ENCODE data around the gene ANXA3. TPM values are rescaled to one million over a fixed set of nuclear protein-coding genes. Genes with fewer than 3 reads are reported as not detected.
"Not testable (repeated sequence)": the region's sequence is repeated elsewhere in the genome, so short reads cannot be mapped to it uniquely, and the experiment has no call there.

Gene ANXA3
- total RNA-seq, 2 donors from 2014 or later = 17.9 to 24.0 TPM

- ATAC-seq (ENCODE audit: insufficient number of reproducible peaks, low FRiP score, low read depth) (no peak), DNase-seq (ENCODE audit: low spot score) (no peak)
- Histone ChIP-seq H3K36me3 (no peaks in the 10 kb centered on the region), H3K4me1 (ENCODE audit: control insufficient read depth in 1 of 2, low read depth in 2 of 2) (peaks cover 0 to 6% of the 10 kb centered on the region in 2 donors), H3K9me3 (no peaks in the 10 kb centered on the region), H3K4me3 (no peak overlapping the region), H3K27ac (no peak overlapping the region), H3K27me3 (replicated peaks; ENCODE audit: insufficient read depth) (no peaks in the 10 kb centered on the region)
- no peak for TF ChIP-seq CTCF (IDR thresholded peaks at IDR 0.05)
Measured at GRCh38 chr4:78542373-78542772, 9.2 kb upstream of the ANXA3 start.

GRCh38 chr4:78543424-78544125 lies 8.0 kb upstream of the ANXA3 start:
- DNase-seq (ENCODE audit: low spot score) = no peak
- H3K4me3 ChIP-seq = no peak overlapping the region
- no peak for TF ChIP-seq CTCF (IDR thresholded peaks at IDR 0.05)
- H3K36me3 ChIP-seq = no peaks in the 10 kb centered on the region
- H3K9me3 ChIP-seq = no peaks in the 10 kb centered on the region
- H3K4me1 ChIP-seq (ENCODE audit: control insufficient read depth in 1 of 2, low read depth in 2 of 2) = peaks cover 0 to 6% of the 10 kb centered on the region in 2 donors
- ATAC-seq (ENCODE audit: insufficient number of reproducible peaks, low FRiP score, low read depth) = no peak
- no peaks in the 10 kb centered on the region for H3K27me3 ChIP-seq (replicated peaks; ENCODE audit: insufficient read depth)
- H3K27ac ChIP-seq = no peak overlapping the region

- no peaks in the 10 kb centered on the region for H3K27me3 ChIP-seq (replicated peaks; ENCODE audit: insufficient read depth)
- no peak for TF ChIP-seq CTCF (IDR thresholded peaks at IDR 0.05)
- H3K4me3 ChIP-seq = no peak overlapping the region
- peaks cover 0 to 6% of the 10 kb centered on the region in 2 donors for H3K4me1 ChIP-seq (ENCODE audit: control insufficient read depth in 1 of 2, low read depth in 2 of 2)
- no peaks in the 10 kb centered on the region for H3K9me3 ChIP-seq
- no peak overlapping the region for H3K27ac ChIP-seq
- DNase-seq (ENCODE audit: low spot score) = no peak
- no peaks in the 10 kb centered on the region for H3K36me3 ChIP-seq
- ATAC-seq (ENCODE audit: insufficient number of reproducible peaks, low FRiP score, low read depth) = no peak
Measured at GRCh38 chr4:78544678-78545077, 6.9 kb upstream of the ANXA3 start.

GRCh38 chr4:78545275-78546246 lies 6.0 kb upstream of the ANXA3 start:
- ATAC-seq (ENCODE audit: insufficient number of reproducible peaks, low FRiP score, low read depth) = no peak

GRCh38 chr4:78547899-78548298 lies 3.7 kb upstream of the ANXA3 start:
- not testable (repeated sequence) for H3K27me3 ChIP-seq (replicated peaks; ENCODE audit: insufficient read depth); DNase-seq (ENCODE audit: low spot score); ATAC-seq (ENCODE audit: insufficient number of reproducible peaks, low FRiP score, low read depth); H3K27ac ChIP-seq; H3K9me3 ChIP-seq; H3K4me3 ChIP-seq; H3K36me3 ChIP-seq
- peaks cover 11 to 19% of the 10 kb centered on the region in 2 donors for H3K4me1 ChIP-seq (ENCODE audit: control insufficient read depth in 1 of 2, low read depth in 2 of 2)

More at GRCh38 chr4:78545275-78546246, 6.0 kb upstream of the ANXA3 start:
- Histone ChIP-seq H3K36me3 (no peaks in the 10 kb centered on the region), H3K27ac (no peak overlapping the region), H3K27me3 (replicated peaks; ENCODE audit: insufficient read depth) (no peaks in the 10 kb centered on the region), H3K9me3 (no peaks in the 10 kb centered on the region), H3K4me1 (ENCODE audit: control insufficient read depth in 1 of 2, low read depth in 2 of 2) (peaks cover 0 to 6% of the 10 kb centered on the region in 2 donors), H3K4me3 (no peak overlapping the region)
- no peak for TF ChIP-seq CTCF (IDR thresholded peaks at IDR 0.05)
- no peak for DNase-seq (ENCODE audit: low spot score)

- not testable (repeated sequence) for H3K36me3 ChIP-seq; ATAC-seq (ENCODE audit: insufficient number of reproducible peaks, low FRiP score, low read depth); H3K4me3 ChIP-seq; DNase-seq (ENCODE audit: low spot score); H3K27me3 ChIP-seq (replicated peaks; ENCODE audit: insufficient read depth); H3K9me3 ChIP-seq; H3K27ac ChIP-seq
- peaks cover 11 to 19% of the 10 kb centered on the region in 2 donors for H3K4me1 ChIP-seq (ENCODE audit: control insufficient read depth in 1 of 2, low read depth in 2 of 2)
Measured at GRCh38 chr4:78548889-78549288, 2.7 kb upstream of the ANXA3 start.

Measured in thoracic aorta (tissue), 2 donors.